ENCODE data around the gene COL27A1.

COL27A1 gene

DNA sequence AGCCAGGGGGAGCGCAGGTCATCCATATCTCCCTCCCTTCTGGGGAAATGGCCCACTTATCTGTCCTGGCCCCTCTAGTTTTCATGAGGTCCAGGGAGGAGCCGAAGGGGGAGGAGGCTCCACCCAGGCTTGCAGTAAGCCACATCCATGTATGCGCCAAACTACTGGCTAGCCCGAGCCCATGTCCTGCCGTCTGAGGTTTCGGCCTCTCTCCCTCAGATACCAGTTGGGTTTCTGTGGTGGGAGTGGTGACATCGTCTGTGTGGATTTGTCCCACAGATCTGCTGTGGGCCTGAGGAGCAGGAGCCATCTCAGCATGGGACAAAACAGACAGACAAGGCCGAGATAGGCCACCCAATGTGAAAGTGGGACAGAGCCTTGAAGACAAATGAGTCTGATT, 89.2 kb downstream of the COL27A1 start:
- no peak overlapping the region for H3K4me3 ChIP-seq (ENCODE audit: low read depth, low read length)

DNA sequence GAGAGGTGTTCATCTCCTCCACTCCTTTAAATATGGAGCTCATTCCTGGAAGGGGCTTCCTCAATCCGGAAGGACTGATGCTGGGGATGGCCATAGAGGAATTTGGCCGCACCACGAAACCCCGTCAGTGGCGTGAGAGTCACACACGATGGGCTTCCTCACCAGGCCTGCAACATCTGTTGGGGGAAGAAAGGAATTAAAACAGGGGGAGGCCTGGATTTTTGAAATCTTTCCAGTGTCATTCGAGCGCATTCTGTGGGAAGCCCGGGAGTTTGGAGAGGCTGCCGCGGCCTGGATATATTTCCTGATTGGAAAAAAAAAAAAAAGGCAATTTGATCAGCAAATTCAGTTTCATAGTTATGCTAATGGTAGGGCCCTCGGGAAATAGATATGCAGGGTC, 91.2 kb downstream of the COL27A1 start:
- no peak overlapping the region for H3K4me3 ChIP-seq (ENCODE audit: low read depth, low read length)
- TF ChIP-seq, protein P1, sequence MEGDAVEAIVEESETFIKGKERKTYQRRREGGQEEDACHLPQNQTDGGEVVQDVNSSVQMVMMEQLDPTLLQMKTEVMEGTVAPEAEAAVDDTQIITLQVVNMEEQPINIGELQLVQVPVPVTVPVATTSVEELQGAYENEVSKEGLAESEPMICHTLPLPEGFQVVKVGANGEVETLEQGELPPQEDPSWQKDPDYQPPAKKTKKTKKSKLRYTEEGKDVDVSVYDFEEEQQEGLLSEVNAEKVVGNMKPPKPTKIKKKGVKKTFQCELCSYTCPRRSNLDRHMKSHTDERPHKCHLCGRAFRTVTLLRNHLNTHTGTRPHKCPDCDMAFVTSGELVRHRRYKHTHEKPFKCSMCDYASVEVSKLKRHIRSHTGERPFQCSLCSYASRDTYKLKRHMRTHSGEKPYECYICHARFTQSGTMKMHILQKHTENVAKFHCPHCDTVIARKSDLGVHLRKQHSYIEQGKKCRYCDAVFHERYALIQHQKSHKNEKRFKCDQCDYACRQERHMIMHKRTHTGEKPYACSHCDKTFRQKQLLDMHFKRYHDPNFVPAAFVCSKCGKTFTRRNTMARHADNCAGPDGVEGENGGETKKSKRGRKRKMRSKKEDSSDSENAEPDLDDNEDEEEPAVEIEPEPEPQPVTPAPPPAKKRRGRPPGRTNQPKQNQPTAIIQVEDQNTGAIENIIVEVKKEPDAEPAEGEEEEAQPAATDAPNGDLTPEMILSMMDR (IDR thresholded peaks at IDR 0.05; ENCODE audit: borderline replicate concordance, insufficient read depth, low read depth, low read length) = no peak

More for the DNA sequence above, 89.2 kb downstream of the COL27A1 start:
- TF ChIP-seq, protein P1 (IDR thresholded peaks at IDR 0.05; ENCODE audit: borderline replicate concordance, insufficient read depth, low read depth, low read length) = no peak

DNA sequence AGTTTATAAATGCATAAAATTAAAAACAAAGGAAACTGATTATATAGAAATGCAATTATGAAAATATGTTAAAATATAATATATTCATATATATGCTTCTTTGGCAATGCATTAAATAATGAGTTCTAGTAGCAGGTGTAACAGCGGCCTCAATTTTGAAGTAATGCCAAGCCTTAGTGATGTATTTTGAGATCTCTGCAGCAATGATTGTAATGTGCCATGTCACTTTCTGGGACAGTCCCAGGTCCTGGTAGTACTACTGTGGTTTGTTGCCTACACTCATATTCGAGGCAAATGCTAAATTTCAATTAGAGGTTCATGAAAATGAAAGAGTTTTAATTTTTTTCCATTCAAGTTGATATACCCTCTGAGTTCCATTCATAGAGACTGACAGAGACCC, 91.7 kb downstream of the COL27A1 start:
- H3K4me3 ChIP-seq (ENCODE audit: low read depth, low read length) = no peak overlapping the region

DNA sequence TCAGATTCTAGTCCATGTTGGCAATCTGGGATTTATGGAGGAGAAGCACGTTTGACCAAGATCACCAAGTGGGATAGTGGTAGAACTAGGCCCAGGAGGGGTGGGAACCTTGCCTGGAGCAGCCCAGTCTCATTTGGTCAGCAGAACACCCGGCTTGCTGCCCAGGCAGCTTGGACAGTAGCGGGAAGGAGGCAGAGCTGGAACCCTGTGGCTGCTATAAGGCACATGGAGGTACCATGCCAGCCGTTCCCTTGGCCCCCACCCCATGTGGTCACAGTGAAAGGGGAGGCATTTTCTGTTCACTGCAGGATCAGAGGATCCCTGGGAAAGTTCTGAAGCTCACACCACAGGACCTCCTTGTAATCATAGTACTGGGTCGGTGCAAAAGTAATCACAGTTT, 92.2 kb downstream of the COL27A1 start:
- no peak overlapping the region for H3K4me3 ChIP-seq (ENCODE audit: low read depth, low read length)
- TF ChIP-seq, protein P1 (IDR thresholded peaks at IDR 0.05; ENCODE audit: borderline replicate concordance, insufficient read depth, low read depth, low read length) = no peak

More for the DNA sequence above, 91.7 kb downstream of the COL27A1 start:
- TF ChIP-seq, protein P1 (IDR thresholded peaks at IDR 0.05; ENCODE audit: borderline replicate concordance, insufficient read depth, low read depth, low read length) = no peak

GRCh38 chr9:114248299-114248707, 93.0 kb downstream of the COL27A1 start:
- no peak overlapping the region for H3K4me3 ChIP-seq (ENCODE audit: low read depth, low read length)
- TF ChIP-seq, protein P1 (IDR thresholded peaks at IDR 0.05; ENCODE audit: borderline replicate concordance, insufficient read depth, low read depth, low read length) = no peak

DNA sequence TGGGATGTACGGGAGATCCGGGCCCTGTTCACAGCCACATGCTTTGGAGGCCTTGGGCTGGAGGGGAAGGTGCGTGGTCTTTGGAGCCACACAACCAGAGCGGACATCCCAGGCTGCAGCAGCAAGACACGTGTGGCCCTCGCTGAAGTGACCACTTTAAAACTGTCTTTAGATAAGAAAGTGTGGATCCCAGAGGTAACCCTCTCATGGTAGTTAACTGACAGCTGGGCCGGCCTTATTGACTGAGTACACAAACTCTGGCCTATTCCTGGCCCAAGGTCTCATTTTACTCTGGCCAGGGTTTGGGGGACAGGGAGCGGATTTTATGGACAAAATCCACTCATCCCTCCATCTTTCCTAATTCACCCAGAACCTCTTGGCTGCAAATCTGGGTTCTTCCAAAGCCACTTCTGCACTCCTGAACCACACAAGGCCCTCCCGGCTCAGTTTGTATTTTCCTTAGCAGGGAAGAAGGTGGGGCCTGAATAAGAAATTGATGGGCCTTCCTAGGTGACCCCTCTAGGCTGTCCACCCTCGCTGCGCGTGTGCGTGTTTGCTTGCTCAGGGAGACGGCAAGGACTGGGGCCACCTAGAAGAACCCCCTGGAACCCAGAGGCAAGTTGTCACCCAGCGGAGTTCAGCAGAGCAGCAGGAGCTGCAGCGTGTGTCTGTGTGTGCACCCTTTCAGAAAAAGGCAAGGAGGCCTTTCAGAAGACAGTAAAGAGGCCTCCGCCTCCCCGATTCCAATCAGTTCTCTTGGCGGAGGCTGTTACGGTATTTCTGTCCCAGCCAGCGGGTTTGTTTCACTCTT, 94.3 kb downstream of the COL27A1 start:
- H3K4me3 ChIP-seq (ENCODE audit: low read depth, low read length) = no peak overlapping the region

More for the DNA sequence above, 94.3 kb downstream of the COL27A1 start:
- TF ChIP-seq, protein P1 (IDR thresholded peaks at IDR 0.05; ENCODE audit: borderline replicate concordance, insufficient read depth, low read depth, low read length) = no peak

Data from GM12875 (cell line).